IMR-90 (cell line): ENCODE data around the gene PLEKHJ1. TPM values are rescaled to one million over a fixed set of nuclear protein-coding genes. Genes with fewer than 3 reads are reported as not detected.

ENCODE experiments used
- ATAC-seq: fragments of 200-7000 bp; cut with Tn5 transposase; 2 replicates; pipeline ENCODE4 v1.9.1; 2020; ENCODE audit warnings: low read depth, mild to moderate bottlenecking, moderate library complexity
- BruUV-seq: library from RNA; stranded (reverse); fragments of 400-500 nt; replicated peaks from 2 replicates; lab custom pipeline; 2021; lab: Mats Ljungman, UMichigan
- CTCF ChIA-PET: fragments of 300-600 bp; formaldehyde crosslinking; extraction: SDS; loops from one replicate; lab custom pipeline; 2021; ENCODE audit warnings: antibody characterized with exemption; lab: Yijun Ruan, JAX
- POLR2A ChIA-PET: fragments of 300-600 bp; sonication (Branson Sonifier 250); formaldehyde crosslinking; loops from one replicate; lab custom pipeline; 2022; ENCODE audit warnings: antibody characterized with exemption; ENCODE audit not compliant: unreplicated experiment; lab: Charles Lee
- DNase-seq: peaks from one replicate; pipeline ENCODE4 v3.0.0; 2013
- H2AFZ ChIP-seq: replicated peaks from 2 replicates; pipeline ENCODE3; 2013; ENCODE audit warnings: low read length, mild to moderate bottlenecking; ENCODE audit not compliant: poor library complexity
- H2AK5ac ChIP-seq: 2 replicates; pipeline ENCODE4 v1.6.1; 2013; ENCODE audit warnings: low read depth, low read length, inconsistent platforms
- H2AK9ac ChIP-seq: replicated peaks from 2 replicates; pipeline ENCODE3; 2013; ENCODE audit warnings: mild to moderate bottlenecking, low read depth, low read length, moderate library complexity; ENCODE audit not compliant: poor library complexity
- H2BK120ac ChIP-seq: 2 replicates; pipeline ENCODE4 v1.6.1; 2013; ENCODE audit warnings: low read depth, low read length, inconsistent platforms
- H2BK15ac ChIP-seq: 3 replicates; pipeline ENCODE4 v1.6.1; 2013; ENCODE audit warnings: low read depth, low read length, inconsistent platforms
- H2BK20ac ChIP-seq: 2 replicates; pipeline ENCODE4 v1.6.1; 2013; ENCODE audit warnings: low read depth, mild to moderate bottlenecking, inconsistent platforms, low read length, moderate library complexity
- H2BK5ac ChIP-seq: 2 replicates; pipeline ENCODE4 v1.6.1; 2013; ENCODE audit warnings: mild to moderate bottlenecking, low read depth, low read length, inconsistent platforms; ENCODE audit not compliant: poor library complexity, severe bottlenecking
- H3K14ac ChIP-seq: replicated peaks from 2 replicates; pipeline ENCODE4 v1.6.1; 2013; ENCODE audit warnings: low read depth, low read length, inconsistent platforms
- H3K18ac ChIP-seq: 2 replicates; pipeline ENCODE4 v1.6.1; 2013; ENCODE audit warnings: low read depth, low read length, control low read depth
- H3K23ac ChIP-seq: 2 replicates; pipeline ENCODE4 v1.6.1; 2013; ENCODE audit warnings: low read depth, low read length, inconsistent platforms
- H3K27ac ChIP-seq: 2 replicates; pipeline ENCODE4 v1.5.1; 2013; ENCODE audit warnings: mild to moderate bottlenecking, control low read depth, low read length; ENCODE audit not compliant: insufficient read depth
- H3K27me3 ChIP-seq: 2 replicates; pipeline ENCODE4 v1.6.1; 2013; ENCODE audit warnings: low read length; ENCODE audit not compliant: control insufficient read depth, insufficient read depth
- H3K36me3 ChIP-seq: 2 replicates; pipeline ENCODE4 v1.6.1; 2013; ENCODE audit warnings: low read length, mixed read lengths; ENCODE audit not compliant: control insufficient read depth, insufficient read depth
- H3K4ac ChIP-seq: 2 replicates; pipeline ENCODE4 v1.6.1; 2013; ENCODE audit warnings: low read depth, low read length, inconsistent platforms
- H3K4me1 ChIP-seq: 2 replicates; pipeline ENCODE4 v1.6.1; 2013; ENCODE audit warnings: low read length, mixed read lengths; ENCODE audit not compliant: control insufficient read depth, insufficient read depth
- H3K4me2 ChIP-seq: 2 replicates; pipeline ENCODE4 v1.6.1; 2013; ENCODE audit warnings: low read depth, mild to moderate bottlenecking, control low read depth, low read length, moderate library complexity
- H3K4me3 ChIP-seq: 2 replicates; pipeline ENCODE4 v1.5.1; 2013; ENCODE audit warnings: low read depth, mild to moderate bottlenecking, control low read depth, low read length, moderate library complexity; ENCODE audit not compliant: insufficient read depth
- H3K56ac ChIP-seq: 2 replicates; pipeline ENCODE4 v1.6.1; 2013; ENCODE audit warnings: low read length, inconsistent platforms; ENCODE audit not compliant: insufficient read depth; ENCODE audit errors: extremely low read depth
- H3K79me1 ChIP-seq, 2 experiments: 2 replicates each; pipeline ENCODE4 v1.6.1; 2013; ENCODE audit warnings: low read length in 2 of 2, inconsistent platforms in 1 of 2, low read depth in 1 of 2
- H3K9ac ChIP-seq: 2 replicates; pipeline ENCODE4 v1.6.1; 2013; ENCODE audit warnings: low read depth, low read length, control low read depth
- H3K9me1 ChIP-seq: 2 replicates; pipeline ENCODE4 v1.6.1; 2013; ENCODE audit warnings: low read length, inconsistent platforms; ENCODE audit not compliant: insufficient read depth
- H3K9me3 ChIP-seq: 2 replicates; pipeline ENCODE4 v1.6.1; 2013; ENCODE audit warnings: low read length; ENCODE audit not compliant: control insufficient read depth, insufficient read depth
- H4K20me1 ChIP-seq: 2 replicates; pipeline ENCODE4 v1.6.1; 2013; ENCODE audit warnings: low read length, inconsistent platforms; ENCODE audit not compliant: insufficient read depth
- H4K5ac ChIP-seq: 2 replicates; pipeline ENCODE4 v1.6.1; 2013; ENCODE audit warnings: mild to moderate bottlenecking, low read depth, low read length, control low read depth
- H4K8ac ChIP-seq, 2 experiments: 2 replicates each; pipeline ENCODE4 v1.6.1; 2013; ENCODE audit warnings: low read depth in 2 of 2, low read length in 2 of 2, control low read depth in 1 of 2, inconsistent platforms in 1 of 2
- H4K91ac ChIP-seq: 2 replicates; pipeline ENCODE4 v1.6.1; 2013; ENCODE audit warnings: low read depth, low read length, inconsistent platforms; ENCODE audit not compliant: insufficient read depth
- BHLHE40 ChIP-seq: fragments of 150-350 bp; IDR thresholded peaks from 2 replicates; pipeline ENCODE4 v1.6.1; 2016; ENCODE audit warnings: mild to moderate bottlenecking, low read depth, low read length
- CHD1 ChIP-seq: IDR thresholded peaks from 2 replicates; pipeline ENCODE4 v1.6.1; 2012; ENCODE audit warnings: low read depth, low read length, improper control_type of control experiment
- MXI1 ChIP-seq: IDR thresholded peaks from 2 replicates; pipeline ENCODE4 v1.6.1; 2012; ENCODE audit warnings: low read depth, mild to moderate bottlenecking, low read length, moderate library complexity, borderline replicate concordance
- POLR2A ChIP-seq: IDR thresholded peaks from 2 replicates; pipeline ENCODE4 v1.6.1; 2012; ENCODE audit warnings: mild to moderate bottlenecking, low read depth, low read length
- RAD21 ChIP-seq: IDR thresholded peaks from 2 replicates; pipeline ENCODE4 v1.6.1; 2012; ENCODE audit warnings: low read length, improper control_type of control experiment
- RCOR1 ChIP-seq: IDR thresholded peaks from 2 replicates; pipeline ENCODE4 v1.6.1; 2012; ENCODE audit warnings: mild to moderate bottlenecking, low read length, improper control_type of control experiment; ENCODE audit not compliant: insufficient replicate concordance
- RFX5 ChIP-seq: IDR thresholded peaks from 2 replicates; pipeline ENCODE4 v1.8.0; 2012; ENCODE audit warnings: low read depth, mild to moderate bottlenecking, low read length, moderate library complexity
- WGBS, 2 experiments: methylation state at CpG; one replicate each; pipeline versions ENCODE4 v1.1.5 to v1.1.7; 2013; ENCODE audit warnings: missing lambda C conversion rate in 2 of 2; ENCODE audit not compliant: insufficient read length in 1 of 2; ENCODE audit errors: extremely low coverage in 2 of 2; 5-methylcytosine and 5-hydroxymethylcytosine counted together
- dilution Hi-C: fragments of 300-500 bp; cut with HindIII; formaldehyde crosslinking; loops from one replicate; pipeline ENCODE4 v1.14.3; 2018; ENCODE audit warnings: low sequenced_read_pairs; ENCODE audit not compliant: unreplicated experiment
- in situ Hi-C: fragments of 300-500 bp; cut with MboI; formaldehyde crosslinking; loops from 3 replicates; pipeline ENCODE4 v1.14.3; 2019; ENCODE audit warnings: low sequenced_read_pairs, inconsistent platforms, mixed read lengths
- intact Hi-C: fragments of 100-400 bp; cut with micrococcal nuclease; formaldehyde crosslinking; loops from 2 replicates; pipeline ENCODE4 v1.10.0; 2022
- polyA plus RNA-seq, 3 experiments: library from polyadenylated mRNA; depleted of rRNA; stranded (reverse); fragments of >200 nt; gene quantifications; 2 replicates each; pipeline ENCODE4 v1.2.3, GENCODE V29; 2012; ENCODE audit warnings: low replicate concordance in 1 of 3
- total RNA-seq: library from RNA; depleted of rRNA; stranded (reverse); fragments of >200 nt; gene quantifications from 2 replicates; pipeline ENCODE4 v1.2.3, GENCODE V29; 2012
- TF ChIP-seq, protein P1 (sequence below): fragments of 150-350 bp; IDR thresholded peaks from 2 replicates; pipeline ENCODE4 v1.6.1; 2016; ENCODE audit warnings: low read depth, mild to moderate bottlenecking, low read length, moderate library complexity, borderline replicate concordance

The PLEKHJ1 gene
- total and polyA plus RNA-seq, 2 of the 4 experiments (the other 2 are of a cell fraction): 31.7 to 62.8 TPM

DNA sequence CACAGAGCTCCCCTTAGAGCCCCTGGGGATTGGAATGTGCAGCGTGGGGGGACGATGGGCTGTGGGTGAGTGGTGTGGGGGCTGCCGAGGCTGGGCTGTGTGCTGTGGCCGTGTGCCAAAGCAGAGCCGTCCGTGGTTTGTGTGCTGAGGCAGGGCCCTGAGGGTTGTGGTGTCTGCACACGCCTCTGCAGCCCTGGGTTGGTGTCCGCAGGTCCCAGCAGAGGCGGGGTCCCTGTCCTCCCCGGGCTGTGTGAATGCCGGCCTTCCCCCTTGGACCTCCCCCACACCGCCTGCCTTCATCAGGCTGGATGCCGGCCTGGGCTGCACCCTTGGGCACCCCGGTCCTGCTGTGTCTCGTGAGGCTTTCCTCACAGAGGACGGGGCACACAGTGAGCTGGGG lies 46.2 kb downstream of the PLEKHJ1 start:
- H3K23ac ChIP-seq: no peak overlapping the region; the same call in 1 of the 2 replicates
- H3K4me2 ChIP-seq: no peak overlapping the region
- no peak overlapping the region for H3K4me3 ChIP-seq
- H2BK120ac ChIP-seq: no peak overlapping the region
- H3K18ac ChIP-seq: no peak overlapping the region
- no peak overlapping the region for H2BK5ac ChIP-seq
- peaks cover 57% of the 10 kb centered on the region for H3K36me3 ChIP-seq
- peaks cover 43% of the 10 kb centered on the region for H4K20me1 ChIP-seq
- no peak overlapping the region for H2BK15ac ChIP-seq
- H3K9me3 ChIP-seq: no peaks in the 10 kb centered on the region
- H4K5ac ChIP-seq: no peak overlapping the region
- H3K27ac ChIP-seq: no peak overlapping the region
- H2AK5ac ChIP-seq: 0 out of 2 replicates have a peak overlapping the region, but pooled peaks have one; percentile 15
- intact Hi-C loops (no loop called here), in situ Hi-C loops (no loop called here), dilution Hi-C loops (no loop called here)
- no peak overlapping the region for H4K8ac ChIP-seq
- H3K9ac ChIP-seq: no peak overlapping the region
- WGBS, 2 experiments: no CpG with 5 or more reads among the region's 16 CpGs
- H4K91ac ChIP-seq: no peak overlapping the region
- peaks cover 13% of the 10 kb centered on the region for H3K9me1 ChIP-seq
- H3K27me3 ChIP-seq: no peaks in the 10 kb centered on the region
- no peak for ATAC-seq
- CTCF ChIA-PET: no interaction called here
- no peak overlapping the region for H3K56ac ChIP-seq
- no TSS peak for BruUV-seq
- DNase-seq: no peak
- no peak overlapping the region; the same call in 1 of the 2 replicates for H3K14ac ChIP-seq
- peak overlapping the region; percentile 22; the same call in 1 of the 2 replicates for H3K4ac ChIP-seq
- no peak overlapping the region for H2BK20ac ChIP-seq
- H3K4me1 ChIP-seq: peaks cover 17% of the 10 kb centered on the region
- peaks cover 9 to 83% of the 10 kb centered on the region in 2 experiments for H3K79me1 ChIP-seq
- no peak for TF ChIP-seq CHD1
- TF ChIP-seq RFX5: no peak
- TF ChIP-seq BHLHE40: no peak
- TF ChIP-seq RAD21: no peak
- TF ChIP-seq, protein P1, sequence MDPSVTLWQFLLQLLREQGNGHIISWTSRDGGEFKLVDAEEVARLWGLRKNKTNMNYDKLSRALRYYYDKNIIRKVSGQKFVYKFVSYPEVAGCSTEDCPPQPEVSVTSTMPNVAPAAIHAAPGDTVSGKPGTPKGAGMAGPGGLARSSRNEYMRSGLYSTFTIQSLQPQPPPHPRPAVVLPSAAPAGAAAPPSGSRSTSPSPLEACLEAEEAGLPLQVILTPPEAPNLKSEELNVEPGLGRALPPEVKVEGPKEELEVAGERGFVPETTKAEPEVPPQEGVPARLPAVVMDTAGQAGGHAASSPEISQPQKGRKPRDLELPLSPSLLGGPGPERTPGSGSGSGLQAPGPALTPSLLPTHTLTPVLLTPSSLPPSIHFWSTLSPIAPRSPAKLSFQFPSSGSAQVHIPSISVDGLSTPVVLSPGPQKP: no peak
- TF ChIP-seq POLR2A: no peak
- TF ChIP-seq MXI1: no peak
- no peak for TF ChIP-seq RCOR1
- peak overlapping the region; percentile 33 for H2AFZ ChIP-seq
- H2AK9ac ChIP-seq: peak overlapping the region; percentile 37
- POLR2A ChIA-PET: no interaction called here
